Liver (tissue), 9 donors: ENCODE measurements around the gene EZH1. TPM values are rescaled to one million over a fixed set of nuclear protein-coding genes. Genes with fewer than 3 reads are reported as not detected.
A peak's percentile ranks its signal among the peaks of the same experiment; 100 is the strongest.

Experiments used
- DNase-seq: peaks from one replicate; pipeline ENCODE4 v3.0.0-alpha.2; 2017; ENCODE audit warnings: low spot score
- H3K27ac ChIP-seq, 2 donors: one replicate each; pipeline ENCODE4 v1.7.0; 2013; ENCODE audit warnings: inconsistent platforms in 2 of 2, low read length in 2 of 2, control low read depth in 1 of 2, low read depth in 1 of 2, mild to moderate bottlenecking in 1 of 2
- H3K27me3 ChIP-seq, 4 donors: one replicate each; pipeline versions ENCODE4 v1.6.1 to v1.7.0; 2013; ENCODE audit warnings: low read length in 3 of 4, inconsistent platforms in 1 of 4, mild to moderate bottlenecking in 1 of 4, moderate library complexity in 1 of 4; ENCODE audit not compliant: control insufficient read depth in 4 of 4, insufficient read depth in 4 of 4
- H3K36me3 ChIP-seq, 4 donors: one replicate each; pipeline versions ENCODE4 v1.6.1 to v1.7.0; 2013; ENCODE audit warnings: low read length in 3 of 4, mild to moderate bottlenecking in 3 of 4, low read depth in 1 of 4, moderate library complexity in 1 of 4; ENCODE audit not compliant: control insufficient read depth in 4 of 4, insufficient read depth in 3 of 4
- H3K4me1 ChIP-seq, 4 donors: one replicate each; pipeline versions ENCODE4 v1.6.1 to v1.7.0; 2013; ENCODE audit warnings: low read length in 3 of 4, mild to moderate bottlenecking in 3 of 4, moderate library complexity in 1 of 4; ENCODE audit not compliant: control insufficient read depth in 4 of 4, insufficient read depth in 4 of 4
- H3K4me3 ChIP-seq, 3 donors: one replicate each; pipeline versions ENCODE4 v1.6.1 to v1.7.0; 2013; ENCODE audit warnings: low read length in 3 of 3, control low read depth in 1 of 3, low read depth in 1 of 3, mild to moderate bottlenecking in 1 of 3
- H3K9ac ChIP-seq, 2 donors: one replicate each; pipeline ENCODE4 v1.7.0; 2013; ENCODE audit warnings: low read length in 2 of 2, mild to moderate bottlenecking in 2 of 2, moderate library complexity in 2 of 2, control low read depth in 1 of 2, low read depth in 1 of 2
- H3K9me3 ChIP-seq, 4 donors: one replicate each; pipeline versions ENCODE4 v1.6.1 to v1.7.0; 2013; ENCODE audit warnings: low read length in 3 of 4; ENCODE audit not compliant: control insufficient read depth in 4 of 4
- EGR1 ChIP-seq, 2 donors: IDR thresholded peaks; 2 replicates each; pipeline ENCODE4 v1.6.1; 2016 to 2018; ENCODE audit warnings: antibody characterized with exemption in 2 of 2, low read depth in 2 of 2
- FOXA2 ChIP-seq: IDR thresholded peaks from 2 replicates; pipeline ENCODE4 v1.6.1; 2016; ENCODE audit warnings: antibody characterized with exemption
- GABPA ChIP-seq, 2 donors: IDR thresholded peaks in 1 of 2; conservative IDR thresholded peaks in 1 of 2; 2 replicates each; pipeline ENCODE4 v1.6.1; 2016; ENCODE audit warnings: antibody characterized with exemption in 2 of 2, mild to moderate bottlenecking in 1 of 2, moderate library complexity in 1 of 2
- HNF4A ChIP-seq, 2 donors: conservative IDR thresholded peaks; 2 replicates each; pipeline ENCODE4 v1.6.1; 2016; ENCODE audit warnings: antibody characterized with exemption in 2 of 2, mild to moderate bottlenecking in 2 of 2
- JUND ChIP-seq, 2 donors: IDR thresholded peaks; 2 replicates each; pipeline ENCODE4 v1.6.1; 2016; ENCODE audit warnings: antibody characterized with exemption in 2 of 2
- NR2F2 ChIP-seq: IDR thresholded peaks from 2 replicates; pipeline ENCODE4 v1.6.1; 2016; ENCODE audit warnings: antibody characterized with exemption
- RAD21 ChIP-seq, 2 donors: IDR thresholded peaks; 2 replicates each; pipeline ENCODE4 v1.6.1; 2016; ENCODE audit warnings: antibody characterized with exemption in 2 of 2, mild to moderate bottlenecking in 2 of 2
- RXRA ChIP-seq, 2 donors: IDR thresholded peaks; 2 replicates each; pipeline ENCODE4 v1.6.1; 2017 to 2018; ENCODE audit warnings: antibody characterized with exemption in 2 of 2, mild to moderate bottlenecking in 1 of 2
- SP1 ChIP-seq: IDR thresholded peaks from 2 replicates; pipeline ENCODE4 v1.6.1; 2018; ENCODE audit warnings: antibody characterized with exemption, mild to moderate bottlenecking
- TAF1 ChIP-seq: conservative IDR thresholded peaks from 2 replicates; pipeline ENCODE4 v1.6.1; 2016; ENCODE audit warnings: antibody characterized with exemption, mild to moderate bottlenecking
- YY1 ChIP-seq: IDR thresholded peaks from 2 replicates; pipeline ENCODE4 v1.6.1; 2016; ENCODE audit warnings: antibody characterized with exemption, mild to moderate bottlenecking
- WGBS: extraction: QIAGEN DNeasy Blood & Tissue Kit; methylation state at CpG from one replicate; pipeline ENCODE4 v1.1.7; 2013; 5-methylcytosine and 5-hydroxymethylcytosine counted together
- polyA plus RNA-seq, 2 donors: library from polyadenylated mRNA; stranded (reverse) in 1 of 2; unstranded in 1 of 2; fragments of 200-250 nt in 1 of 2; fragments of >200 nt in 1 of 2; fragmentation: Nextera tagmentation in 1 of 2; extraction: Ambion mirVana in 1 of 2; gene quantifications; one replicate each; pipeline versions ENCODE4 v1.2.1 to v1.2.3, GENCODE V29; 2013 to 2015
- total RNA-seq, 2 donors: library from RNA; depleted of rRNA; stranded (reverse); fragments of >200 nt; gene quantifications; one replicate each; pipeline ENCODE4 v1.2.3, GENCODE V29; 2014
- TF ChIP-seq, protein P1 (sequence below): IDR thresholded peaks from 2 replicates; pipeline ENCODE4 v1.6.1; 2016; ENCODE audit warnings: antibody characterized with exemption
- TF ChIP-seq, protein P2 (sequence below): fragments of 150-350 bp; IDR thresholded peaks from 2 replicates; pipeline ENCODE4 v1.5.1; 2017; ENCODE audit warnings: improper control_type of control experiment, low read depth, low read length; ENCODE audit not compliant: missing input control
- TF ChIP-seq, protein P3 (sequence below): IDR thresholded peaks from 2 replicates; pipeline ENCODE4 v1.6.1; 2016; ENCODE audit warnings: antibody characterized with exemption
- TF ChIP-seq, protein P4 (sequence below): IDR thresholded peaks from 2 replicates; pipeline ENCODE4 v1.6.1; 2016; ENCODE audit warnings: antibody characterized with exemption, mild to moderate bottlenecking
- donor health status: healthy.
- donor health status: healthy.
- donor health status: healthy.
- donor health status: healthy.
- donor health status: healthy.

EZH1 gene
- total and polyA plus RNA-seq, 4 donors: 4.3 to 18.3 (median 10.9) TPM

DNA sequence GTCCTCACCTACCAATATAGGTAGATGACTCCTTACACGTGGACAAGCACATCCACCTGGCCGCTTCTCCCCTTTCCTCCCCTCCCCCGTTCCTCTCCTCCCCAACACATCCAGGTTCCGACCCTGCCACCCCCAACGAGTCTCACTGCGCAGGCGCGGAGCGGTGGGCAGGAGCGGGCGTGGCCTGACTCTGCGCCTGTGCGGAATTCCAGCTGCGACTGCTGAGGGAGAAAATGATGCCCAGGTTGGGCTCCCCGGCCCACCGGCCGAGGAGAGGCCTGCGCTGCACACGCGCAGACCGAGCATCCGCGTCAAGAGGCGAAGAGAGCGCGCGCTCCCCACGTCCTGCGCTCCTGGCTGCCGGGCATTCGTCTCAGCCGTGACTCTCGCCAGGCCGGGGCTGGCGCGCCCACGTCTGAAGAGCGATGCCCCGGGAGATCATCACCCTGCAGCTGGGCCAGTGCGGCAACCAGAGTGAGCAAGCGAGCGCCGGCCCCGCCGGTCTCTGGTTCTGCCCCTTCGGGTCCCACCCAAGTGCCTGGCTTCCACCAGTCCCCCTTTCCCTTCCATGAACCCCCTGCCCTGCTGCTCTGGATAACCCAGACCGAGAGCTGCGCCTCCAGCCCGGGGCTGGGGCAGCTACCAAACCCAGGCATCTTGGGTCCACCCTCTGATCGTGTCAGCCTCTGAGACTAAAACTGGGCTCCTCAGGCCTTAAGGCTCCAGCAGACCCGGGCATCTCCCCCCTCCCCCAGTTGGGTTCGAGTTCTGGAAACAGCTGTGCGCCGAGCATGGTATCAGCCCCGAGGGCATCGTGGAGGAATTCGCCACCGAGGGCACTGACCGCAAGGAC is 85.5 kb downstream of the EZH1 start, which contains the start of gene TUBG2:
Gene TUBG2 (plus strand): TSS at position 206 of the 853 bp plus-strand sequence. CDS start 220 bp downstream, at position 426.
- H3K27me3 ChIP-seq: no peaks in the 10 kb centered on the region

DNA sequence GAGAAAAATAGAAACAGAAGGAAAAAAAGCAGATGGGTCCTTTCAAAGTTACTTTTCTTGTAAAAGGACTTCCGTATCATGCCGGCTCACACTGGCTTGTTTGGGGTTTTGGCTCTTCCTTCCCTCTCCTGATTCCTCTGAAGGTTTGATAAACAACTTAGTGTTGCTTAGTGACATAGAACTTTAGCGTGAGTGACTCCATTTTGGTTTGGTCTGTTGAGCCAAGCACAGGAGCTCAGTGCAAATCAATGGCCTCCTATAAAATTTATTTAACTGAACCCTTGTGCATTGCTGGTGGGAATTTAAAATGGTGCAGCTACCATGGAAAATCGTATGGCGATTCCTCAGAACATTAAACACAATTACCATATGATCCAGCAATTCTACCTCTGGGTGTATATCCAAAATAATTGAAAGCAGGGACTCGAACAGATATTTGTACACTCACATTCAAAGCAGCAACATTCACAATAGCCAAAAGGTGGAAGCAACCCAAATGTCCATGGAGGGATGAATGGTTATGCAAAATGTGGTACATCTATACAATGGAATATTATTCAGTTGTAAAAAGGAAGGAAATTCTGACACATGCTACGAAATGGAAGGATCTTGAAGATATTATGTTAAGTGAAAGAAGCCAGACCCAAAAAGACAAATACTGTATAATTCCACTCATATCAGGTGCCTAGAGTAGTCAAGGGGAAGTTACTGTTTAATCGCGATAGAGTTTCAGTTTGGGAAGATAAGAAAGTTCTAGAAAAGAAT is 86.8 kb downstream of the EZH1 start:
- H3K4me3 ChIP-seq: no peak overlapping the region
- no peak overlapping the region for H3K9ac ChIP-seq
- TF ChIP-seq EGR1 (IDR thresholded peaks at IDR 0.05; ENCODE audit: low read depth in 2 of 2) (no peak), FOXA2 (no peak), NR2F2 (no peak), YY1 (no peak), GABPA (IDR thresholded peaks at IDR 0.05 in 1 of 2, conservative IDR thresholded peaks at IDR 0.05 in 1 of 2) (no peak), RAD21 (IDR thresholded peaks at IDR 0.05) (no peak), RXRA (IDR thresholded peaks at IDR 0.05) (no peak), TAF1 (no peak), JUND (IDR thresholded peaks at IDR 0.05) (no peak), SP1 (no peak), HNF4A (conservative IDR thresholded peaks at IDR 0.05) (no peak)
- TF ChIP-seq, protein P1, sequence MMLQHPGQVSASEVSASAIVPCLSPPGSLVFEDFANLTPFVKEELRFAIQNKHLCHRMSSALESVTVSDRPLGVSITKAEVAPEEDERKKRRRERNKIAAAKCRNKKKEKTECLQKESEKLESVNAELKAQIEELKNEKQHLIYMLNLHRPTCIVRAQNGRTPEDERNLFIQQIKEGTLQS: no peak
- TF ChIP-seq, protein P2, sequence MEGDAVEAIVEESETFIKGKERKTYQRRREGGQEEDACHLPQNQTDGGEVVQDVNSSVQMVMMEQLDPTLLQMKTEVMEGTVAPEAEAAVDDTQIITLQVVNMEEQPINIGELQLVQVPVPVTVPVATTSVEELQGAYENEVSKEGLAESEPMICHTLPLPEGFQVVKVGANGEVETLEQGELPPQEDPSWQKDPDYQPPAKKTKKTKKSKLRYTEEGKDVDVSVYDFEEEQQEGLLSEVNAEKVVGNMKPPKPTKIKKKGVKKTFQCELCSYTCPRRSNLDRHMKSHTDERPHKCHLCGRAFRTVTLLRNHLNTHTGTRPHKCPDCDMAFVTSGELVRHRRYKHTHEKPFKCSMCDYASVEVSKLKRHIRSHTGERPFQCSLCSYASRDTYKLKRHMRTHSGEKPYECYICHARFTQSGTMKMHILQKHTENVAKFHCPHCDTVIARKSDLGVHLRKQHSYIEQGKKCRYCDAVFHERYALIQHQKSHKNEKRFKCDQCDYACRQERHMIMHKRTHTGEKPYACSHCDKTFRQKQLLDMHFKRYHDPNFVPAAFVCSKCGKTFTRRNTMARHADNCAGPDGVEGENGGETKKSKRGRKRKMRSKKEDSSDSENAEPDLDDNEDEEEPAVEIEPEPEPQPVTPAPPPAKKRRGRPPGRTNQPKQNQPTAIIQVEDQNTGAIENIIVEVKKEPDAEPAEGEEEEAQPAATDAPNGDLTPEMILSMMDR: no peak
- TF ChIP-seq, protein P3, sequence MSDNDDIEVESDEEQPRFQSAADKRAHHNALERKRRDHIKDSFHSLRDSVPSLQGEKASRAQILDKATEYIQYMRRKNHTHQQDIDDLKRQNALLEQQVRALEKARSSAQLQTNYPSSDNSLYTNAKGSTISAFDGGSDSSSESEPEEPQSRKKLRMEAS: no peak
- TF ChIP-seq, protein P4, sequence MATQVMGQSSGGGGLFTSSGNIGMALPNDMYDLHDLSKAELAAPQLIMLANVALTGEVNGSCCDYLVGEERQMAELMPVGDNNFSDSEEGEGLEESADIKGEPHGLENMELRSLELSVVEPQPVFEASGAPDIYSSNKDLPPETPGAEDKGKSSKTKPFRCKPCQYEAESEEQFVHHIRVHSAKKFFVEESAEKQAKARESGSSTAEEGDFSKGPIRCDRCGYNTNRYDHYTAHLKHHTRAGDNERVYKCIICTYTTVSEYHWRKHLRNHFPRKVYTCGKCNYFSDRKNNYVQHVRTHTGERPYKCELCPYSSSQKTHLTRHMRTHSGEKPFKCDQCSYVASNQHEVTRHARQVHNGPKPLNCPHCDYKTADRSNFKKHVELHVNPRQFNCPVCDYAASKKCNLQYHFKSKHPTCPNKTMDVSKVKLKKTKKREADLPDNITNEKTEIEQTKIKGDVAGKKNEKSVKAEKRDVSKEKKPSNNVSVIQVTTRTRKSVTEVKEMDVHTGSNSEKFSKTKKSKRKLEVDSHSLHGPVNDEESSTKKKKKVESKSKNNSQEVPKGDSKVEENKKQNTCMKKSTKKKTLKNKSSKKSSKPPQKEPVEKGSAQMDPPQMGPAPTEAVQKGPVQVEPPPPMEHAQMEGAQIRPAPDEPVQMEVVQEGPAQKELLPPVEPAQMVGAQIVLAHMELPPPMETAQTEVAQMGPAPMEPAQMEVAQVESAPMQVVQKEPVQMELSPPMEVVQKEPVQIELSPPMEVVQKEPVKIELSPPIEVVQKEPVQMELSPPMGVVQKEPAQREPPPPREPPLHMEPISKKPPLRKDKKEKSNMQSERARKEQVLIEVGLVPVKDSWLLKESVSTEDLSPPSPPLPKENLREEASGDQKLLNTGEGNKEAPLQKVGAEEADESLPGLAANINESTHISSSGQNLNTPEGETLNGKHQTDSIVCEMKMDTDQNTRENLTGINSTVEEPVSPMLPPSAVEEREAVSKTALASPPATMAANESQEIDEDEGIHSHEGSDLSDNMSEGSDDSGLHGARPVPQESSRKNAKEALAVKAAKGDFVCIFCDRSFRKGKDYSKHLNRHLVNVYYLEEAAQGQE: no peak
- no peaks in the 10 kb centered on the region for H3K36me3 ChIP-seq
- no peak overlapping the region for H3K27ac ChIP-seq
- 94% methylated on average over 9 of the region's 9 CpGs for WGBS
- no peaks in the 10 kb centered on the region for H3K9me3 ChIP-seq
- H3K4me1 ChIP-seq: peaks cover 0 to 7% (median 5%) of the 10 kb centered on the region in 4 donors
- no peaks in the 10 kb centered on the region for H3K27me3 ChIP-seq
- no peak for DNase-seq

More for the DNA sequence above, 85.5 kb downstream of the EZH1 start, which contains the start of gene TUBG2:
- Histone ChIP-seq H3K4me3 (peak within 1 kb of the TSS; percentile 36 to 85 (median 62)), H3K36me3 (peaks cover 0 to 1% (median 0%) of the 10 kb centered on the region in 4 donors), H3K4me1 (peaks cover 0 to 7% (median 4%) of the 10 kb centered on the region in 4 donors), H3K9ac (no peak within 1 kb of the TSS), H3K9me3 (no peaks in the 10 kb centered on the region), H3K27ac (peak within 1 kb of the TSS; percentile 16 to 67)
- 2% methylated on average over 57 of the region's 59 CpGs for WGBS
- TF ChIP-seq RXRA (IDR thresholded peaks at IDR 0.05) (no peak), YY1 (peak; percentile 89), RAD21 (IDR thresholded peaks at IDR 0.05) (peak in 1 of 2 donors; percentile 23)
- peak; percentile 85 for DNase-seq
